Sciatic nerve (tissue), 2 donors: Measurements from ENCODE around the gene NSD1. TPM values are rescaled to one million over a fixed set of nuclear protein-coding genes. Genes with fewer than 3 reads are reported as not detected.
"Not testable (repeated sequence)": the region's sequence is repeated elsewhere in the genome, so short reads cannot be mapped to it uniquely, and the experiment has no call there.

Experiments
- ATAC-seq: fragments of 200-7000 bp; cut with Tn5 transposase; one replicate; pipeline ENCODE4 v1.9.1; 2020; ENCODE audit warnings: mild to moderate bottlenecking, moderate library complexity
- DNase-seq: peaks from one replicate; pipeline ENCODE4 v3.0.0-alpha.2; 2020; ENCODE audit warnings: low spot score
- intact Hi-C: fragments of 100-400 bp; cut with DNase I; formaldehyde crosslinking; loops from one replicate; pipeline ENCODE4 v1.14.2; 2022
- total RNA-seq: library from RNA; stranded (reverse); fragmentation: NEBNext Ultra II Directional; extraction: Animal tissue kit (Norgen Biotek cat#: 25700); gene quantifications from one replicate; pipeline ENCODE4 v1.2.1, GENCODE V29; 2021
- donor health status: DM: no; HTN: no; CAD: no.
- donor health status: DM: no; HTN: no; CAD: no.

NSD1 gene
- total RNA-seq, 1 donor from 2014 or later: 112 TPM

GRCh38 chr5:177328545-177329231 lies 195.1 kb downstream of the NSD1 start:
- DNase-seq (no peak), ATAC-seq (no peak)
- intact Hi-C loops: no loop called here

GRCh38 chr5:177329883-177330282 lies 196.3 kb downstream of the NSD1 start:
- DNase-seq: no peak

GRCh38 chr5:177330991-177331842 lies 197.6 kb downstream of the NSD1 start:
- intact Hi-C loops: no loop called here
- ATAC-seq: no peak
- no peak for DNase-seq

More at GRCh38 chr5:177329883-177330282, 196.3 kb downstream of the NSD1 start:
- intact Hi-C loops: no loop called here
- ATAC-seq: no peak

GRCh38 chr5:177332031-177332895 lies 198.7 kb downstream of the NSD1 start:
- no peak for ATAC-seq
- intact Hi-C loops: no loop called here
- DNase-seq: no peak

GRCh38 chr5:177332896-177333260 lies 199.3 kb downstream of the NSD1 start:
- intact Hi-C loops: no loop called here
- ATAC-seq (no peak), DNase-seq (no peak)

- ATAC-seq (no peak), DNase-seq (no peak)
- intact Hi-C loops: no loop called here
Measured at GRCh38 chr5:177333420-177334154, 200.0 kb downstream of the NSD1 start.

GRCh38 chr5:177334155-177334551 lies 200.6 kb downstream of the NSD1 start:
- ATAC-seq (no peak), DNase-seq (no peak)
- intact Hi-C loops: no loop called here

- DNase-seq (no peak), ATAC-seq (no peak)
Measured at GRCh38 chr5:177334781-177335700, 201.5 kb downstream of the NSD1 start.

GRCh38 chr5:177335701-177336065 lies 202.1 kb downstream of the NSD1 start:
- DNase-seq (no peak), ATAC-seq (no peak)
- intact Hi-C loops: no loop called here

More at GRCh38 chr5:177334781-177335700, 201.5 kb downstream of the NSD1 start:
- intact Hi-C loops: no loop called here

GRCh38 chr5:177336112-177336511 lies 202.5 kb downstream of the NSD1 start:
- intact Hi-C loops: no loop called here
- no peak for ATAC-seq
- DNase-seq: no peak

- intact Hi-C loops: no loop called here
- no peak for ATAC-seq
Measured at GRCh38 chr5:177336603-177337494, 203.3 kb downstream of the NSD1 start.

GRCh38 chr5:177338251-177339106 lies 204.9 kb downstream of the NSD1 start:
- ATAC-seq (no peak), DNase-seq (no peak)
- intact Hi-C loops: no loop called here

More at GRCh38 chr5:177336603-177337494, 203.3 kb downstream of the NSD1 start:
- no peak for DNase-seq

GRCh38 chr5:177339107-177339638 lies 205.6 kb downstream of the NSD1 start:
- ATAC-seq (no peak), DNase-seq (no peak)
- intact Hi-C loops: no loop called here

- DNase-seq, ATAC-seq, intact Hi-C loops: not testable (repeated sequence)
Measured at GRCh38 chr5:177343000-177343399, 209.4 kb downstream of the NSD1 start.

GRCh38 chr5:177343777-177344176 lies 210.2 kb downstream of the NSD1 start:
- intact Hi-C loops: no loop called here
- ATAC-seq (no peak), DNase-seq (no peak)

GRCh38 chr5:177344891-177345290 lies 211.3 kb downstream of the NSD1 start:
- intact Hi-C loops: no loop called here
- DNase-seq (no peak), ATAC-seq (no peak)
